HG03139 (cell line): ENCODE results near the gene MIDN.

Experiments used
- ATAC-seq: cut with Tn5 transposase; IDR thresholded peaks from one replicate; pipeline ENCODE4 v1.9.1; 2021; ENCODE audit not compliant: unreplicated experiment

The MIDN gene

GRCh38 chr19:1232652-1233072 lies 15.7 kb upstream of the MIDN start:
- ATAC-seq: no peak

- no peak for ATAC-seq
Observed at GRCh38 chr19:1233115-1233667, 15.2 kb upstream of the MIDN start.

- no peak for ATAC-seq
Observed at GRCh38 chr19:1234051-1234954, 14.1 kb upstream of the MIDN start.

GRCh38 chr19:1234955-1235380 lies 13.4 kb upstream of the MIDN start:
- ATAC-seq: no peak

GRCh38 chr19:1235625-1236538 lies 12.5 kb upstream of the MIDN start:
- no peak for ATAC-seq

- ATAC-seq: no peak
Observed at GRCh38 chr19:1236576-1236975, 11.8 kb upstream of the MIDN start.

GRCh38 chr19:1237027-1237659 lies 11.2 kb upstream of the MIDN start:
- ATAC-seq: no peak

- no peak for ATAC-seq
Observed at GRCh38 chr19:1237754-1238368, 10.5 kb upstream of the MIDN start, which contains the start of gene CBARP. TSS of gene CBARP (minus strand) at chr19:1238005. CDS start at chr19:1236100, 1,905 bp downstream.

- ATAC-seq: no peak
Observed at GRCh38 chr19:1238369-1239303, 9.7 kb upstream of the MIDN start.

- no peak for ATAC-seq
Observed at GRCh38 chr19:1239420-1239795, 9.0 kb upstream of the MIDN start.

GRCh38 chr19:1239796-1240737 lies 8.3 kb upstream of the MIDN start:
- ATAC-seq: no peak

GRCh38 chr19:1240925-1241324 lies 7.5 kb upstream of the MIDN start:
- ATAC-seq: no peak

GRCh38 chr19:1241417-1242095 lies 6.8 kb upstream of the MIDN start, which contains the start of gene ATP5F1D:
TSS of gene ATP5F1D (plus strand) at chr19:1241751. CDS start at chr19:1241851, 100 bp downstream.
- ATAC-seq: peak; percentile 38

- no peak for ATAC-seq
Observed at GRCh38 chr19:1243768-1244692, 4.4 kb upstream of the MIDN start.

- ATAC-seq: no peak
Observed at GRCh38 chr19:1244693-1245451, 3.5 kb upstream of the MIDN start.
